OCI-LY1 (cell line): ENCODE data around the gene SMARCD2.
A peak's percentile ranks its signal among the peaks of the same experiment; 100 is the strongest.
"Not testable (repeated sequence)": the region's sequence is repeated elsewhere in the genome, so short reads cannot be mapped to it uniquely, and the experiment has no call there.

Source experiments
- H2AFZ ChIP-seq: fragments of 200-600 bp; sonication (generic), shearing (Covaris generic); 2 replicates; pipeline ENCODE4 v1.6.0; 2014; ENCODE audit warnings: antibody characterized with exemption, mild to moderate bottlenecking, low read length
- H3F3A ChIP-seq: fragments of 200-600 bp; sonication (generic), shearing (Covaris generic); 2 replicates; pipeline ENCODE4 v1.6.0; 2014; ENCODE audit warnings: mild to moderate bottlenecking, antibody characterized with exemption, low read length, moderate library complexity; ENCODE audit not compliant: insufficient read depth
- H3K27ac ChIP-seq: fragments of 200-600 bp; sonication (generic); 2 replicates; pipeline ENCODE4 v1.5.1; 2014; ENCODE audit warnings: low read length, mixed run types, mild to moderate bottlenecking, low read depth; ENCODE audit not compliant: poor library complexity, severe bottlenecking
- H3K27me3 ChIP-seq: fragments of 200-600 bp; sonication (generic); 2 replicates; pipeline ENCODE4 v1.6.0; 2014; ENCODE audit warnings: antibody characterized with exemption, mild to moderate bottlenecking, low read length, moderate library complexity; ENCODE audit not compliant: insufficient read depth
- H3K36me3 ChIP-seq: fragments of 200-600 bp; sonication (generic); 2 replicates; pipeline ENCODE4 v1.6.1; 2014; ENCODE audit warnings: mild to moderate bottlenecking, antibody characterized with exemption, low read length, moderate library complexity, mixed read lengths; ENCODE audit not compliant: insufficient read depth
- H3K4me1 ChIP-seq: fragments of 200-600 bp; sonication (generic); 2 replicates; pipeline ENCODE4 v1.5.1; 2014; ENCODE audit warnings: mild to moderate bottlenecking, low read length, moderate library complexity; ENCODE audit not compliant: insufficient read depth, severe bottlenecking
- H3K4me2 ChIP-seq: fragments of 200-600 bp; sonication (generic), shearing (Covaris generic); 2 replicates; pipeline ENCODE4 v1.6.1; 2014; ENCODE audit warnings: low read length
- H3K4me3 ChIP-seq: fragments of 200-600 bp; sonication (generic); 2 replicates; pipeline ENCODE4 v1.5.1; 2014; ENCODE audit warnings: low read length, low read depth, mild to moderate bottlenecking, mixed read lengths; ENCODE audit not compliant: poor library complexity, severe bottlenecking
- H3K79me2 ChIP-seq: fragments of 200-600 bp; shearing (Covaris generic); 2 replicates; pipeline ENCODE4 v1.6.1; 2016; ENCODE audit warnings: mixed run types, low read length, mixed read lengths; ENCODE audit not compliant: insufficient read depth
- H3K9ac ChIP-seq: fragments of 200-600 bp; sonication (generic), shearing (Covaris generic); 2 replicates; pipeline ENCODE4 v1.6.1; 2014; ENCODE audit warnings: mild to moderate bottlenecking, low read length, mixed read lengths
- H3K9me2 ChIP-seq: fragments of 200-600 bp; sonication (generic), shearing (Covaris generic); 2 replicates; pipeline ENCODE4 v1.6.1; 2014; ENCODE audit warnings: low read depth, mild to moderate bottlenecking, low read length, mixed read lengths
- H3K9me3 ChIP-seq: fragments of 200-600 bp; shearing (Covaris generic); 2 replicates; pipeline ENCODE4 v1.6.1; 2014; ENCODE audit warnings: low read length, mixed read lengths
- H4K20me1 ChIP-seq: fragments of 200-600 bp; sonication (generic), shearing (Covaris generic); 2 replicates; pipeline ENCODE4 v1.6.0; 2016; ENCODE audit warnings: mild to moderate bottlenecking, low read length; ENCODE audit not compliant: insufficient read depth
- EZH2 ChIP-seq: fragments of 200-600 bp; sonication (generic), shearing (Covaris generic); IDR thresholded peaks from 2 replicates; pipeline ENCODE4 v1.8.0; 2017; ENCODE audit warnings: borderline replicate concordance, mixed run types, mild to moderate bottlenecking, antibody characterized with exemption, low read length, moderate library complexity, mixed read lengths
- TF ChIP-seq, protein P1 (sequence below): fragments of 200-600 bp; sonication (generic), shearing (Covaris generic); IDR thresholded peaks from 2 replicates; pipeline ENCODE4 v1.5.1; 2017; ENCODE audit warnings: mild to moderate bottlenecking, antibody characterized with exemption, low read length, moderate library complexity, mixed read lengths

SMARCD2 gene

DNA sequence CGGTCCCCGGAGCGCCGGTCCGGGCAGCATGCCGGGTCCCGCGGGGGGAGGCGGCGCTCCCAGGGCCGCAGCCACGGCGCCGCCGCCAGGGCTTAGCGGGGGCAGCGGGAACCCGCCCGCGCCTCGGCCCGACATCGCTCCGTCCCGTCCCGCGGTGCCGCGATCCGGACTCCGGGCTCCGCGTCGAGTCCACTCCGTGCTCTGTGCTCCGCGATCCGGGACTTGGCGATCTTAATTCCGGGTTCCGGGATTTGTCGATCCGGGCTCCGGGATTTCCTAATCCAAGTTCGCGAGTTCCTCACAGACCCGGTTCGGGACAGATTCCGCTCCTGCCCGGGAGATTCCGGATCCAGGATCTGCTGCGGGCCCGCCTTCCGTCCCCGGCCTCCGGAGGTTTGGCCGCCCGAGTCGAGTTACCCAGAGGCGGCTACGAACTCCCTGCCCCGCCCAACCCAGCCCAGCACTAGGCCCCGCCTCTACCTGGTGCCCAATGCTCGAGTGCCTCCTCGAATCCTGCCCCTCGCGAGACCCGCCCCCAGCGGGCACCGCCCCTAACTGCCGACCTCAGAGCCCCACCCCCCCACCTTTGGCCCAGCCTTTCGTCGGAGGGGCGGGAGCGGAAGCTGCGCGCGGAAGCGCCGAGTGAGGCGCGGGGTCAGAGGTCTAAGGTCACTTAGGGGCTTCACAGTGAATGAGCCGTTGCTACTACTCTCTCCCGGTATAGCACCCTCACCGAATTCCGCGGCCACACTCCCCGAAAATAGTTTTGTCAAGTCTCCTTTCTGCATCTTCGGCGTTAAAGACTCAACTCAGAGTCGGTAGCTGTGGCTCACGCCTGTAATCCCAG is at the start of gene SMARCD2:
Gene SMARCD2 (minus strand): TSS at position 146 of the 847 bp plus-strand sequence. CDS start 11 bp downstream, at position 135.
- H3K9me2 ChIP-seq: no peaks in the 10 kb centered on the region
- no peaks in the 10 kb centered on the region for H4K20me1 ChIP-seq
- H3K27me3 ChIP-seq: no peaks in the 10 kb centered on the region
- H3K36me3 ChIP-seq: peaks cover 2% of the 10 kb centered on the region; the same call in 1 of the 2 replicates
- peak within 1 kb of the TSS; percentile 89 for H3K9ac ChIP-seq
- H3F3A ChIP-seq: 0 out of 2 replicates have a peak, but pooled peaks cover 6% of the 10 kb centered on the region
- no peak within 1 kb of the TSS for H2AFZ ChIP-seq
- H3K4me3 ChIP-seq: peak within 1 kb of the TSS; percentile 95
- peak within 1 kb of the TSS; percentile 83 for H3K4me2 ChIP-seq
- no peaks in the 10 kb centered on the region for H3K9me3 ChIP-seq
- peaks cover 48% of the 10 kb centered on the region for H3K4me1 ChIP-seq
- H3K27ac ChIP-seq: peak within 1 kb of the TSS; percentile 75
- TF ChIP-seq EZH2: no peak
- TF ChIP-seq, protein P1, sequence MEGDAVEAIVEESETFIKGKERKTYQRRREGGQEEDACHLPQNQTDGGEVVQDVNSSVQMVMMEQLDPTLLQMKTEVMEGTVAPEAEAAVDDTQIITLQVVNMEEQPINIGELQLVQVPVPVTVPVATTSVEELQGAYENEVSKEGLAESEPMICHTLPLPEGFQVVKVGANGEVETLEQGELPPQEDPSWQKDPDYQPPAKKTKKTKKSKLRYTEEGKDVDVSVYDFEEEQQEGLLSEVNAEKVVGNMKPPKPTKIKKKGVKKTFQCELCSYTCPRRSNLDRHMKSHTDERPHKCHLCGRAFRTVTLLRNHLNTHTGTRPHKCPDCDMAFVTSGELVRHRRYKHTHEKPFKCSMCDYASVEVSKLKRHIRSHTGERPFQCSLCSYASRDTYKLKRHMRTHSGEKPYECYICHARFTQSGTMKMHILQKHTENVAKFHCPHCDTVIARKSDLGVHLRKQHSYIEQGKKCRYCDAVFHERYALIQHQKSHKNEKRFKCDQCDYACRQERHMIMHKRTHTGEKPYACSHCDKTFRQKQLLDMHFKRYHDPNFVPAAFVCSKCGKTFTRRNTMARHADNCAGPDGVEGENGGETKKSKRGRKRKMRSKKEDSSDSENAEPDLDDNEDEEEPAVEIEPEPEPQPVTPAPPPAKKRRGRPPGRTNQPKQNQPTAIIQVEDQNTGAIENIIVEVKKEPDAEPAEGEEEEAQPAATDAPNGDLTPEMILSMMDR: no peak
- peaks cover 36% of the 10 kb centered on the region for H3K79me2 ChIP-seq

DNA sequence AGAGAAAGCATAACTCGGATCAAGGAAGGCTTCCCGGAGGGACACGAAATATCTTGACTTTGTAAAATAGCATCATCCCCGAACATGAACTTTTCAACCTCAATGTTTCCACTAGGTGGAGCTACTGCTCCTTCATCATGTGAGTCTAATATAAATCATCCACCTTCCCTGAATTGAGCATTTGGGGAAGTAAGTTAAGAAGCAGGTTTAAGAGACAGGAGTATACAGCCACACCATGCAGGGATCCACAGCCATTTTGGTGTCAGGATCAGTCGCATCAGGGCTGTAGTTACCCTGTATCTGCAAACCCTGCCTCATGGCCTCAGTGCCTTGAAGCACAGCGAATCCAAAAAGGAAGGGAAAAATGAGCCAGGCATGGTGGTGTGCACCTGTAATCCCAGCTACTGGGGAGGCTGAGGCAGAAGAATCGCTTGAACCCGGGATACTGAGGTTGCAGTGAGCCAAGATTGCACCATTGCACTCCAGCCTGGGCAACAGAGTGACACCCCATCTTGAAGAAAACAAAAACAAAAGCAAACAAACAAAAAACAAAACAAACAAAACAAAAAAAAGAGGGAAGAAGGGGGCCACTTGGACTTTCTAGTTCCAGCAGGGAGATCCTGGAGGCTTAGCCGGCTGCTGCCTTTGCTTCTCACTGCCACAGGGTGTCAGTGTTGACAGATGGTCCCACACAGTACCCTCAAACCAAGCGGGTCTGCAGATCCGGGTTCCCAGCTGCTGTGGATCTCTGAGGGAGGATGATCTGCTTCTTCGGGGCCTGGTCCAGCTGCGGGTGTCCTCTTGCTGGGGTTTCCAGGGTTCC is 46.8 kb upstream of the SMARCD2 start:
- H3F3A ChIP-seq, H3K9me3 ChIP-seq, H2AFZ ChIP-seq, H3K36me3 ChIP-seq, H4K20me1 ChIP-seq, H3K4me1 ChIP-seq, H3K27me3 ChIP-seq, H3K9ac ChIP-seq, H3K79me2 ChIP-seq, H3K9me2 ChIP-seq, H3K4me2 ChIP-seq, H3K4me3 ChIP-seq, H3K27ac ChIP-seq: not testable (repeated sequence)
- TF ChIP-seq, protein P1: peak; percentile 54

DNA sequence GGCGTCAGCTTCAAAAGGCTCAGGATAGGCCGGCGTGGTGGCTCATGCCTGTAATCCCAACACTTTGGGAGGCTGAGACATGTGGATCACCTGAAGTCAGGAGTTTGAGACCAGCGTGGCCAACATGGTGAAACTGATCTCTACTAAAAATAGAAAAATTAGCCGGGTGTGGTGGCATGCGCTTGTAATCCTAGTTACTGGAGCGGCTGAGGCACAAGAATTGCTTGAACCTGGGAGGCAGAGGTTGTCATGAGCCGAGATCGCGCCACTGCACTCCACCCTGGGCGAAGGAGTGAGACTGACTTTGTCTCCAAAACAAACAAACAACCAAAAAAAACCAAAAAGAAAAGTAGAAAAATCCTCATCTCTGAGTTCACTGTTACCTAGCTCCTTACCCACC is 42.6 kb upstream of the SMARCD2 start:
- H3K9ac ChIP-seq, H3K27ac ChIP-seq, H3K4me1 ChIP-seq, H3K36me3 ChIP-seq, H3K4me2 ChIP-seq, H2AFZ ChIP-seq, H3K9me3 ChIP-seq, H3K4me3 ChIP-seq, H3K9me2 ChIP-seq, H3K79me2 ChIP-seq, H3K27me3 ChIP-seq, H3F3A ChIP-seq, H4K20me1 ChIP-seq: not testable (repeated sequence)

DNA sequence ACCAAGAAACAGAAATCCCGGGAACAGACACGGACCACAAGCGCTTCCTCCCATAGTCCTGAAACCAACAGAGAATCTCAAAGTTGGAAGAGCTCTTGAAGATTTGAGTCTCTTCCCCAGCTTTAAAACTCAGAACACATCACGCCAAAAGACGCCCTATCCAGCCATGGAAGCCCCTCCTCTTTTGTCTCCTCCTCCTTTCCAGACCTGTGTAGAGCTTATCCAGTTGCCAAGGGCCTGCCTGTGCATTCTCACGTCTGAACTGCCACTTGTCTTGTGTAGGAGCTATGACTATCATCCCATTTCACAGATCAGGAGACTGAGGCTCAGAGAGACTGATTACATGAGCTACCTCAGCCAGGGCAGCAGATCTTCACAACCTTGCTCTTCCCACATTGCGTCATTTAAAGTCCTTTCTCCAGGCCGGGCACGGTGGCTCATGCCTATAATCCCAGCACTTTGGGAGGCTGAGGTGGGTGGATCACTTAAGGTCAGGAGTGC is 40.2 kb upstream of the SMARCD2 start:
- H3K4me1 ChIP-seq, H3K79me2 ChIP-seq, H3K36me3 ChIP-seq, H4K20me1 ChIP-seq, H3F3A ChIP-seq, H3K4me3 ChIP-seq, H3K9me3 ChIP-seq, H3K27me3 ChIP-seq, H3K27ac ChIP-seq, H3K4me2 ChIP-seq, H3K9me2 ChIP-seq, H2AFZ ChIP-seq, H3K9ac ChIP-seq: not testable (repeated sequence)
